ENCODE data around the gene IRAK1BP1. TPM values are rescaled to one million over a fixed set of nuclear protein-coding genes. Genes with fewer than 3 reads are reported as not detected.

IRAK1BP1 gene
- total and polyA plus RNA-seq, 9 of the 15 experiments (the other 6 are each of a cell fraction or from before 2014, with no cell fraction given): 1.8 to 3.7 (median 2.1) TPM

DNA sequence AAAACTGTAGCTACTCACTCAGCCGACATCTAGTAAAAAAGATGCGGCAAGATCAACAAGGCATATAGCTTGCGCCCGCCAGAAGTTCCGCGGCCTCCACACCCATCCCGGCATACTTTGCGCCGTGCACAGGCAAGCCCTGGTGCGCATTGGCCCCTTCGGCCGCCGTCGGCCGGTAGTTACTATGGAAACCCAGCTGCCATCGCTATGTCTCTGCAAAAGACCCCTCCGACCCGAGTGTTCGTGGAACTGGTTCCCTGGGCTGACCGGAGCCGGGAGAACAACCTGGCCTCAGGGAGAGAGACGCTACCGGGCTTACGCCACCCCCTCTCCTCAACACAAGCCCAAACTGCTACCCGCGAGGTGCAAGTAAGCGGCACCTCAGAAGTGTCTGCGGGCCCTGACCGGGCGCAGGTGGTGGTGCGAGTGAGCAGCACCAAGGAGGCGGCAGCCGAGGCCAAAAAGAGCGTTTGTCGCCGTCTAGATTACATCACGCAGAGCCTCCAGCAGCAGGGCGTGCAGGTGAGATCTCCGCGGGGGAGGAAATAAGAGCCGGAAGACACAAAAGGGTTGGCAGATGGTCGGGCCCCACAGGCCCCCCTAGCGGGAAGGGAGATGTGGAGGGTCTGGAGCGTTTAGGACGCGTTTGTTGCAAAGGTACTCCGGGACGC, at the start of gene IRAK1BP1 (continued):
- TF ChIP-seq TOE1 (IDR thresholded peaks at IDR 0.05; ENCODE audit: borderline replicate concordance): no peak
- TF ChIP-seq TOE1 (CRISPR knock-in tag; IDR thresholded peaks at IDR 0.05; ENCODE audit: borderline replicate concordance, low read depth): no peak
- TF ChIP-seq SUPT5H (IDR thresholded peaks at IDR 0.05): 0 out of 2 replicates have a peak, but pooled peaks have one; percentile 44
- no peak for TF ChIP-seq MAFF (IDR thresholded peaks at IDR 0.05; ENCODE audit: low read length)
- peak; percentile 94 for TF ChIP-seq RFX1 (IDR thresholded peaks at IDR 0.05)
- no peak for TF ChIP-seq EWSR1 (IDR thresholded peaks at IDR 0.05; ENCODE audit: borderline replicate concordance, low read depth, partially characterized antibody)
- TF ChIP-seq PHTF2 (CRISPR knock-in tag; IDR thresholded peaks at IDR 0.05): no peak
- no peak for TF ChIP-seq BRD4 (IDR thresholded peaks at IDR 0.05)
- TF ChIP-seq, protein P1, sequence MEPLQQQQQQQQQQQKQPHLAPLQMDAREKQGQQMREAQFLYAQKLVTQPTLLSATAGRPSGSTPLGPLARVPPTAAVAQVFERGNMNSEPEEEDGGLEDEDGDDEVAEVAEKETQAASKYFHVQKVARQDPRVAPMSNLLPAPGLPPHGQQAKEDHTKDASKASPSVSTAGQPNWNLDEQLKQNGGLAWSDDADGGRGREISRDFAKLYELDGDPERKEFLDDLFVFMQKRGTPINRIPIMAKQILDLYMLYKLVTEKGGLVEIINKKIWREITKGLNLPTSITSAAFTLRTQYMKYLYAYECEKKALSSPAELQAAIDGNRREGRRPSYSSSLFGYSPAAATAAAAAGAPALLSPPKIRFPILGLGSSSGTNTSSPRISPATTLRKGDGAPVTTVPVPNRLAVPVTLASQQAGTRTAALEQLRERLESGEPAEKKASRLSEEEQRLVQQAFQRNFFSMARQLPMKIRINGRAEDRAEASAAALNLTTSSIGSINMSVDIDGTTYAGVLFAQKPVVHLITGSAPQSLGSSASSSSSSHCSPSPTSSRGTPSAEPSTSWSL (CRISPR knock-in tag; IDR thresholded peaks at IDR 0.05; ENCODE audit: borderline replicate concordance): no peak
- TF ChIP-seq HIVEP1 (CRISPR knock-in tag; IDR thresholded peaks at IDR 0.05): no peak
- TF ChIP-seq CXXC5 (CRISPR knock-in tag; IDR thresholded peaks at IDR 0.05): peak; percentile 34; the same call in 1 of the 2 replicates
- no peak for TF ChIP-seq ZNF263 (CRISPR knock-in tag; IDR thresholded peaks at IDR 0.05; ENCODE audit: borderline replicate concordance)
- no peak for TF ChIP-seq RBM34 (IDR thresholded peaks at IDR 0.05; ENCODE audit: borderline replicate concordance, insufficient read depth, low read length)
- no peak for TF ChIP-seq ZSCAN32 (CRISPR knock-in tag; IDR thresholded peaks at IDR 0.05)
- no peak for TF ChIP-seq ZNF282 (CRISPR knock-in tag; IDR thresholded peaks at IDR 0.05)
- TF ChIP-seq TBL1XR1 (IDR thresholded peaks at IDR 0.05; ENCODE audit: low read length in 2 of 2): no peak
- TF ChIP-seq SMAD4 (CRISPR knock-in tag; conservative IDR thresholded peaks at IDR 0.05): 0 out of 2 replicates have a peak, but pooled peaks have one; percentile 18
- TF ChIP-seq ADNP (tag; IDR thresholded peaks at IDR 0.05): no peak
- no peak for TF ChIP-seq GABPB2 (CRISPR knock-in tag; conservative IDR thresholded peaks at IDR 0.05)
- TF ChIP-seq, protein P2, sequence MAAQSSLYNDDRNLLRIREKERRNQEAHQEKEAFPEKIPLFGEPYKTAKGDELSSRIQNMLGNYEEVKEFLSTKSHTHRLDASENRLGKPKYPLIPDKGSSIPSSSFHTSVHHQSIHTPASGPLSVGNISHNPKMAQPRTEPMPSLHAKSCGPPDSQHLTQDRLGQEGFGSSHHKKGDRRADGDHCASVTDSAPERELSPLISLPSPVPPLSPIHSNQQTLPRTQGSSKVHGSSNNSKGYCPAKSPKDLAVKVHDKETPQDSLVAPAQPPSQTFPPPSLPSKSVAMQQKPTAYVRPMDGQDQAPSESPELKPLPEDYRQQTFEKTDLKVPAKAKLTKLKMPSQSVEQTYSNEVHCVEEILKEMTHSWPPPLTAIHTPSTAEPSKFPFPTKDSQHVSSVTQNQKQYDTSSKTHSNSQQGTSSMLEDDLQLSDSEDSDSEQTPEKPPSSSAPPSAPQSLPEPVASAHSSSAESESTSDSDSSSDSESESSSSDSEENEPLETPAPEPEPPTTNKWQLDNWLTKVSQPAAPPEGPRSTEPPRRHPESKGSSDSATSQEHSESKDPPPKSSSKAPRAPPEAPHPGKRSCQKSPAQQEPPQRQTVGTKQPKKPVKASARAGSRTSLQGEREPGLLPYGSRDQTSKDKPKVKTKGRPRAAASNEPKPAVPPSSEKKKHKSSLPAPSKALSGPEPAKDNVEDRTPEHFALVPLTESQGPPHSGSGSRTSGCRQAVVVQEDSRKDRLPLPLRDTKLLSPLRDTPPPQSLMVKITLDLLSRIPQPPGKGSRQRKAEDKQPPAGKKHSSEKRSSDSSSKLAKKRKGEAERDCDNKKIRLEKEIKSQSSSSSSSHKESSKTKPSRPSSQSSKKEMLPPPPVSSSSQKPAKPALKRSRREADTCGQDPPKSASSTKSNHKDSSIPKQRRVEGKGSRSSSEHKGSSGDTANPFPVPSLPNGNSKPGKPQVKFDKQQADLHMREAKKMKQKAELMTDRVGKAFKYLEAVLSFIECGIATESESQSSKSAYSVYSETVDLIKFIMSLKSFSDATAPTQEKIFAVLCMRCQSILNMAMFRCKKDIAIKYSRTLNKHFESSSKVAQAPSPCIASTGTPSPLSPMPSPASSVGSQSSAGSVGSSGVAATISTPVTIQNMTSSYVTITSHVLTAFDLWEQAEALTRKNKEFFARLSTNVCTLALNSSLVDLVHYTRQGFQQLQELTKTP (IDR thresholded peaks at IDR 0.05; ENCODE audit: low read depth in 1 of 2, partially characterized antibody in 2 of 2): no peak
- TF ChIP-seq CBFA2T2 (conservative IDR thresholded peaks at IDR 0.05): no peak
- TF ChIP-seq CEBPB (tag; IDR thresholded peaks at IDR 0.05): no peak

Measured in K562 (cell line).